ENCODE data around the gene LACRT. TPM values are rescaled to one million over a fixed set of nuclear protein-coding genes. Genes with fewer than 3 reads are reported as not detected.

The LACRT gene
- total RNA-seq, 1 donor from 2014 or later, result not detected

DNA sequence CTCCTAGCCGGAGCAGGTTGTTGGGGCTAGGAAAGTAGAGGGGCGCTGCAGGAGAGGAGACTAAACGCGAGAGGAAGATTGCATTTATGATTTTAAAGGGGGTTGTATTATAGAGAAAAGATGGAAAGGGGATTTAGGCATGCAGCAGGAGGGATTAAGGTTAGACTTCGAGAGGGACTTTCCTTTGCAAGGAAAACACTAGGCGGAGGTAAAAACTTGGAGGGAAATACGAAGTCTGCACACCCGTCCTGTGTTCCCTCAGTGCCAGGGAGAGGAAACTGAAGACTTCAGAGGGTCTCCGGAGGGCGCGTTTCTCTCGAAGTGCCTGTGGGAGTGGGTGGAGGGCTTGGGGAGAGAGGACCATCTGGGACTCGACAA lies 45.8 kb downstream of the LACRT start:
- Mint-ChIP-seq H3K27me3 (peaks cover 53% of the 10 kb centered on the region), H3K4me1 (ENCODE audit: low read depth) (peaks cover 38% of the 10 kb centered on the region), H3K36me3 (ENCODE audit: insufficient read depth) (peaks cover 2% of the 10 kb centered on the region), H3K9me3 (ENCODE audit: low read depth) (no peaks in the 10 kb centered on the region), H3K4me3 (ENCODE audit: low read depth) (peak overlapping the region; percentile 73), H3K27ac (no peak overlapping the region)
- DNase-seq (ENCODE audit: low spot score, unreplicated experiment), result no peak
- TF ChIP-seq, protein P1, sequence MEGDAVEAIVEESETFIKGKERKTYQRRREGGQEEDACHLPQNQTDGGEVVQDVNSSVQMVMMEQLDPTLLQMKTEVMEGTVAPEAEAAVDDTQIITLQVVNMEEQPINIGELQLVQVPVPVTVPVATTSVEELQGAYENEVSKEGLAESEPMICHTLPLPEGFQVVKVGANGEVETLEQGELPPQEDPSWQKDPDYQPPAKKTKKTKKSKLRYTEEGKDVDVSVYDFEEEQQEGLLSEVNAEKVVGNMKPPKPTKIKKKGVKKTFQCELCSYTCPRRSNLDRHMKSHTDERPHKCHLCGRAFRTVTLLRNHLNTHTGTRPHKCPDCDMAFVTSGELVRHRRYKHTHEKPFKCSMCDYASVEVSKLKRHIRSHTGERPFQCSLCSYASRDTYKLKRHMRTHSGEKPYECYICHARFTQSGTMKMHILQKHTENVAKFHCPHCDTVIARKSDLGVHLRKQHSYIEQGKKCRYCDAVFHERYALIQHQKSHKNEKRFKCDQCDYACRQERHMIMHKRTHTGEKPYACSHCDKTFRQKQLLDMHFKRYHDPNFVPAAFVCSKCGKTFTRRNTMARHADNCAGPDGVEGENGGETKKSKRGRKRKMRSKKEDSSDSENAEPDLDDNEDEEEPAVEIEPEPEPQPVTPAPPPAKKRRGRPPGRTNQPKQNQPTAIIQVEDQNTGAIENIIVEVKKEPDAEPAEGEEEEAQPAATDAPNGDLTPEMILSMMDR (IDR thresholded peaks at IDR 0.05; ENCODE audit: unreplicated experiment), result no peak

DNA sequence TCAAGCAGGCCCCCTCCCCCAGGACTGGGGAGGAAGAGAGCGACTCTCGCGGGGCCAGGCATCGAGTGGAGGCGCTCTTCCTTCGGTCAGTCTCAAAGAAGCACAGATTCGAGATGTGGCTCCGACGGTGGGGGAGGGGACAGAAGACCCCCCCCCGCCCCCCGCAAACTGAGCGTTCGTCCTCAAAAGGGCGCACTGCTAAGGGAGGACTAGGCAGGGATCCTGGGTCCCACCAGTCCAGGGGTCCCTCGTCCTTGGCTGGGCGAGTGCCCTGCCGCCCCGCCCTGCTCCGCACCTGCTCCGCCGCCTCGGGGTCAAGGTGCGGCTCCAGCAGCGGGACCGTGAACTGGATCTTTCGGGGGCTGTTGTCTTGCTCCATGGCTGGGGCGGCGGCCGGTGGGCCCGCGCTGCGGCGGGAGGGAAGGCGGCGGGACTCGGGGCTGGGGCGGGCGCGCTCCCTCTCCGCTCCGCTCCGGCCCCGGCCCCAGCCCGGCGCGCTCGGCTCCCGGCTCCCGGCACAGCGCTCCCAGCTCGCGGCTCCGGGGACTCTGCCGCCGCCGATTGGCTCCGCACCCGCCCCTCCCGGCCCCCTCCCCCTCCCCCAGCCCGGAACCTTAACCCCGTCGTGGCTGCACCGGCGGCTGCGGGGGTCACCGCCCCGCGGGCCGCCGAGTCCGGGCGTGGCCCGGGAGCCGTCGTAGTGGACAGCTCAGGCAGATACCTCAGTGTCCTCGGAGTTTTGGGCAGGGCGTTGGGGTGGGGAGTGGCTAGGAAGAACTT lies 46.4 kb downstream of the LACRT start, which contains the start of gene PPP1R1A:
Gene PPP1R1A (minus strand): TSS at position 550 of the 780 bp plus-strand sequence. CDS start 171 bp downstream, at position 379.
- peak; percentile 22 for DNase-seq (ENCODE audit: low spot score, unreplicated experiment)
- Mint-ChIP-seq H3K4me3 (ENCODE audit: low read depth) (peak within 1 kb of the TSS; percentile 76), H3K36me3 (ENCODE audit: insufficient read depth) (peaks cover 3% of the 10 kb centered on the region), H3K27ac (peak within 1 kb of the TSS; percentile 19), H3K27me3 (peaks cover 54% of the 10 kb centered on the region), H3K4me1 (ENCODE audit: low read depth) (peaks cover 34% of the 10 kb centered on the region), H3K9me3 (ENCODE audit: low read depth) (no peaks in the 10 kb centered on the region)
- TF ChIP-seq, protein P1 (IDR thresholded peaks at IDR 0.05; ENCODE audit: unreplicated experiment), result no peak

DNA sequence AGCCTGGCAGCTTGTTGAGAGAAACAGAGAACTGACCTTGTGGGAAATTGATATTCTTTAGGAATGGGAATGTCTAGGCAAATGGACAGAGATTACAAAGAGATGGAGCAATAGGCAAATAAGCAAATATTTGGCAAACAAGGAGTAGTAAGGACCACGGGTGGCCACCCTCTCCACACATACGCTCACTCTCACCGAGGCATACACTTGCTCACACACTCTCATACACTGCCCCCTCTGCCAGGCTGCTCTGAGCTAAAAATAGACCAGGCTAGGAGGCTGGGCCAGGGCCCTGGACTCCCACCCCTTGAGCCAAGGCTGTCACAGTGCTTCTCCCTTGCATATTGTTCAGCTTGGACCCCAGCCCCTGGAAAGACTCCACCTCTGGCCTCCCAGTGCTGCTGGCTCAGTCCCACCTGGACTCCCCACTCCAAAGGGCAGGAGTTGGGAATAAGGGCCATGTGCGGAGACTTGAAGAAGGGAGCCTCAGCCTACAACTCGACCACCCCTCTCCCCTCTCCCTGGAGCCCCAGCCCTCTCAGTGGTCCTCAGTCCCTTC lies 47.3 kb downstream of the LACRT start:
- peaks cover 34% of the 10 kb centered on the region for H3K4me1 Mint-ChIP-seq (ENCODE audit: low read depth)
- no peak for DNase-seq (ENCODE audit: low spot score, unreplicated experiment)
- H3K27me3 Mint-ChIP-seq, result peaks cover 56% of the 10 kb centered on the region
- H3K9me3 Mint-ChIP-seq (ENCODE audit: low read depth), result no peaks in the 10 kb centered on the region
- H3K36me3 Mint-ChIP-seq (ENCODE audit: insufficient read depth), result peaks cover 4% of the 10 kb centered on the region
- H3K27ac Mint-ChIP-seq, result no peak overlapping the region
- peak overlapping the region; percentile 76 for H3K4me3 Mint-ChIP-seq (ENCODE audit: low read depth)
- TF ChIP-seq, protein P1 (IDR thresholded peaks at IDR 0.05; ENCODE audit: unreplicated experiment), result no peak

DNA sequence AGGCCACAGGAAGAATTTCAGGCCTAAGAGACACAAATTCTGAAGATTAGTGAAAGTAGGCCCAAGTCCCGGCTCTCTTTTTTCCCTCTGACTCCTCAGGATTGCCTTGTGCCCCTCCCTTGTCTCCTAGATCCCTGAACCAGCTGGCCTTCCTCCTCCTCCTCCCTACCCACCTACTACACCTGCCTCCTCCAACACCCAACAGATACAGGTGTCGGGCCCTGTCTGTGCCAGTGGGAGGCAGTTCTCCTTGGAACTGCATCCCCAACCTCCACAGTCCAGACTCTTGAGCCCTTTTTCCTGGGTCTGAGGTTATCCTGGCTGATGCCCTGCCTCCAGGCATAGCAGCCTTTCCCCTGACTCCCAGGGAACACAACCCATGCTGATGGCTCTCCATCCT lies 48.1 kb downstream of the LACRT start:
- Mint-ChIP-seq H3K4me3 (ENCODE audit: low read depth) (peak overlapping the region; percentile 76), H3K4me1 (ENCODE audit: low read depth) (peaks cover 34% of the 10 kb centered on the region), H3K27ac (peak overlapping the region; percentile 26), H3K27me3 (peaks cover 53% of the 10 kb centered on the region), H3K36me3 (ENCODE audit: insufficient read depth) (peaks cover 5% of the 10 kb centered on the region), H3K9me3 (ENCODE audit: low read depth) (no peaks in the 10 kb centered on the region)
- TF ChIP-seq, protein P1 (IDR thresholded peaks at IDR 0.05; ENCODE audit: unreplicated experiment), result no peak
- no peak for DNase-seq (ENCODE audit: low spot score, unreplicated experiment)

DNA sequence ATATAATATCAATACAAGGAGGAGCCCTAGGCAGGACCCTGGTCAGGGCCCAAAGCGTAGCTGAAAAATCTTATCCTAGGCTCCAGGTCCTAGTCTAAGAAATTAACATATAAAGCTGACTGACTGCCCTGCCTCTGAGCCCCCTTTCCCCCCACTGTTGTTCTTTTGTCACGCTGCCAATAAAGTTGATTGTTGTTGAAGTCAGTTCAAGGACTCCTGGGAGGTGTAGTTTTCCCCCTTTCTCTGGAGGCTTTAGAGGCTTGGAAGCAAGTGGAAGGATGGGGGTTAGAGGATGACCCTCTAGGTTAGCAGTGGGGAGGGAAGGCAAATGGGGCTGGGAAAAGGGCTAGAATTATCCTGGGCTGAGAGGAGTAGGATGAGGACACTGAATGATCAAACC lies 49.5 kb downstream of the LACRT start:
- DNase-seq (ENCODE audit: low spot score, unreplicated experiment), result no peak
- Mint-ChIP-seq H3K36me3 (ENCODE audit: insufficient read depth) (peaks cover 5% of the 10 kb centered on the region), H3K4me3 (ENCODE audit: low read depth) (no peak overlapping the region), H3K27me3 (peaks cover 46% of the 10 kb centered on the region), H3K4me1 (ENCODE audit: low read depth) (peaks cover 23% of the 10 kb centered on the region), H3K27ac (no peak overlapping the region), H3K9me3 (ENCODE audit: low read depth) (no peaks in the 10 kb centered on the region)
- TF ChIP-seq, protein P1 (IDR thresholded peaks at IDR 0.05; ENCODE audit: unreplicated experiment), result no peak
